Activated gamma-delta T cell treated with anti-CD3 and anti-CD28 coated beads, Interleukin-2, amount 50 U/mL, for 16 hours (primary cell): ENCODE results near the gene CCN6.

Experiments
- DNase-seq: peaks from one replicate; pipeline ENCODE4 v3.0.0-alpha.2; 2020; ENCODE audit warnings: low read depth

Gene CCN6

GRCh38 chr6:112117554-112117953, 63.6 kb downstream of the CCN6 start:
- DNase-seq, result no peak

GRCh38 chr6:112118034-112118433, 64.1 kb downstream of the CCN6 start:
- no peak for DNase-seq
